Measurements from ENCODE around the gene PDSS2.
"Not testable (repeated sequence)": the region's sequence is repeated elsewhere in the genome, so short reads cannot be mapped to it uniquely, and the experiment has no call there.

The PDSS2 gene

GRCh38 chr6:107285683-107286082, 173.7 kb downstream of the PDSS2 start:
- WGBS, result 84% methylated on average over 6 of the region's 6 CpGs
- peak overlapping the region; percentile 41; the same call in 1 of the 2 replicates for H3K27ac ChIP-seq (ENCODE audit: low read depth, low read length)
- H3K4me1 ChIP-seq (ENCODE audit: insufficient read depth, low read length), result peaks cover 20% of the 10 kb centered on the region

GRCh38 chr6:107284805-107285204, 174.6 kb downstream of the PDSS2 start:
- Histone ChIP-seq H3K27me3 (ENCODE audit: insufficient read depth, low read length) (no peaks in the 10 kb centered on the region), H3K27ac (ENCODE audit: low read depth, low read length) (no peak overlapping the region; the same call in 1 of the 2 replicates), H3K9me3 (ENCODE audit: insufficient read depth, low read depth, low read length) (no peaks in the 10 kb centered on the region), H3K4me3 (ENCODE audit: low read length) (no peak overlapping the region), H3K4me1 (ENCODE audit: insufficient read depth, low read length) (peaks cover 19% of the 10 kb centered on the region), H3K36me3 (ENCODE audit: insufficient read depth, low read length) (no peaks in the 10 kb centered on the region), H3K9ac (ENCODE audit: low read depth, low read length) (no peak overlapping the region)
- 74% methylated on average over 1 of the region's 1 CpG for WGBS

More at GRCh38 chr6:107285683-107286082, 173.7 kb downstream of the PDSS2 start:
- not testable (repeated sequence) for H3K9me3 ChIP-seq (ENCODE audit: insufficient read depth, low read depth, low read length); H3K4me3 ChIP-seq (ENCODE audit: low read length); H3K36me3 ChIP-seq (ENCODE audit: insufficient read depth, low read length); H3K27me3 ChIP-seq (ENCODE audit: insufficient read depth, low read length); H3K9ac ChIP-seq (ENCODE audit: low read depth, low read length)

GRCh38 chr6:107280791-107281190, 178.6 kb downstream of the PDSS2 start:
- Histone ChIP-seq H3K4me3 (ENCODE audit: low read length) (no peak overlapping the region), H3K36me3 (ENCODE audit: insufficient read depth, low read length) (no peaks in the 10 kb centered on the region), H3K27me3 (ENCODE audit: insufficient read depth, low read length) (no peaks in the 10 kb centered on the region), H3K9ac (ENCODE audit: low read depth, low read length) (no peak overlapping the region), H3K4me1 (ENCODE audit: insufficient read depth, low read length) (peaks cover 23% of the 10 kb centered on the region), H3K9me3 (ENCODE audit: insufficient read depth, low read depth, low read length) (no peaks in the 10 kb centered on the region), H3K27ac (ENCODE audit: low read depth, low read length) (no peak overlapping the region)
- WGBS, result no CpG with 5 or more reads among the region's 2 CpGs

- not testable (repeated sequence) for H3K9ac ChIP-seq (ENCODE audit: low read depth, low read length); H3K4me3 ChIP-seq (ENCODE audit: low read length); H3K36me3 ChIP-seq (ENCODE audit: insufficient read depth, low read length); H3K9me3 ChIP-seq (ENCODE audit: insufficient read depth, low read depth, low read length); H3K27me3 ChIP-seq (ENCODE audit: insufficient read depth, low read length); H3K27ac ChIP-seq (ENCODE audit: low read depth, low read length)
- WGBS, result 80% methylated on average over 6 of the region's 7 CpGs
- H3K4me1 ChIP-seq (ENCODE audit: insufficient read depth, low read length), result peaks cover 18% of the 10 kb centered on the region
Observed at GRCh38 chr6:107280001-107280400, 179.4 kb downstream of the PDSS2 start.

- Histone ChIP-seq H3K4me3 (ENCODE audit: low read length) (no peak overlapping the region), H3K27ac (ENCODE audit: low read depth, low read length) (no peak overlapping the region)
- WGBS, result 73% methylated on average over 2 of the region's 2 CpGs
Observed at GRCh38 chr6:107275330-107275865, 184.0 kb downstream of the PDSS2 start.

GRCh38 chr6:107274288-107274687, 185.1 kb downstream of the PDSS2 start:
- H3K27ac ChIP-seq (ENCODE audit: low read depth, low read length), result no peak overlapping the region
- WGBS, result no CpG with 5 or more reads among the region's 1 CpG
- H3K9ac ChIP-seq (ENCODE audit: low read depth, low read length), result no peak overlapping the region
- H3K9me3 ChIP-seq (ENCODE audit: insufficient read depth, low read depth, low read length), result no peaks in the 10 kb centered on the region
- no peaks in the 10 kb centered on the region for H3K4me1 ChIP-seq (ENCODE audit: insufficient read depth, low read length)
- no peaks in the 10 kb centered on the region for H3K27me3 ChIP-seq (ENCODE audit: insufficient read depth, low read length)
- H3K4me3 ChIP-seq (ENCODE audit: low read length), result no peak overlapping the region
- H3K36me3 ChIP-seq (ENCODE audit: insufficient read depth, low read length), result no peaks in the 10 kb centered on the region

More at GRCh38 chr6:107275330-107275865, 184.0 kb downstream of the PDSS2 start:
- Histone ChIP-seq H3K27me3 (ENCODE audit: insufficient read depth, low read length) (no peaks in the 10 kb centered on the region), H3K36me3 (ENCODE audit: insufficient read depth, low read length) (no peaks in the 10 kb centered on the region), H3K4me1 (ENCODE audit: insufficient read depth, low read length) (peaks cover 9% of the 10 kb centered on the region; the same call in 1 of the 2 replicates), H3K9me3 (ENCODE audit: insufficient read depth, low read depth, low read length) (no peaks in the 10 kb centered on the region), H3K9ac (ENCODE audit: low read depth, low read length) (no peak overlapping the region)

GRCh38 chr6:107272246-107272645, 187.1 kb downstream of the PDSS2 start:
- Histone ChIP-seq H3K9ac (ENCODE audit: low read depth, low read length) (no peak overlapping the region), H3K36me3 (ENCODE audit: insufficient read depth, low read length) (no peaks in the 10 kb centered on the region), H3K4me1 (ENCODE audit: insufficient read depth, low read length) (no peaks in the 10 kb centered on the region), H3K27me3 (ENCODE audit: insufficient read depth, low read length) (no peaks in the 10 kb centered on the region), H3K9me3 (ENCODE audit: insufficient read depth, low read depth, low read length) (no peaks in the 10 kb centered on the region), H3K27ac (ENCODE audit: low read depth, low read length) (no peak overlapping the region), H3K4me3 (ENCODE audit: low read length) (no peak overlapping the region)
- WGBS, result 100% methylated on average over 2 of the region's 2 CpGs

GRCh38 chr6:107271208-107271790, 188.1 kb downstream of the PDSS2 start:
- H3K9ac ChIP-seq (ENCODE audit: low read depth, low read length), result no peak overlapping the region
- H3K27ac ChIP-seq (ENCODE audit: low read depth, low read length), result no peak overlapping the region
- no peaks in the 10 kb centered on the region for H3K36me3 ChIP-seq (ENCODE audit: insufficient read depth, low read length)
- peaks cover 7% of the 10 kb centered on the region for H3K4me1 ChIP-seq (ENCODE audit: insufficient read depth, low read length)
- H3K4me3 ChIP-seq (ENCODE audit: low read length), result no peak overlapping the region
- H3K27me3 ChIP-seq (ENCODE audit: insufficient read depth, low read length), result no peaks in the 10 kb centered on the region
- no peaks in the 10 kb centered on the region for H3K9me3 ChIP-seq (ENCODE audit: insufficient read depth, low read depth, low read length)

- no peaks in the 10 kb centered on the region for H3K27me3 ChIP-seq (ENCODE audit: insufficient read depth, low read length)
- H3K4me1 ChIP-seq (ENCODE audit: insufficient read depth, low read length), result peaks cover 8% of the 10 kb centered on the region
- H3K9ac ChIP-seq (ENCODE audit: low read depth, low read length), result no peak overlapping the region
- H3K4me3 ChIP-seq (ENCODE audit: low read length), result no peak overlapping the region
- no peaks in the 10 kb centered on the region for H3K36me3 ChIP-seq (ENCODE audit: insufficient read depth, low read length)
- no peak overlapping the region for H3K27ac ChIP-seq (ENCODE audit: low read depth, low read length)
- WGBS, result 83% methylated on average over 1 of the region's 1 CpG
- H3K9me3 ChIP-seq (ENCODE audit: insufficient read depth, low read depth, low read length), result no peaks in the 10 kb centered on the region
Observed at GRCh38 chr6:107267634-107268033, 191.7 kb downstream of the PDSS2 start.

GRCh38 chr6:107267006-107267405, 192.4 kb downstream of the PDSS2 start:
- no peak overlapping the region for H3K4me3 ChIP-seq (ENCODE audit: low read length)
- H3K27me3 ChIP-seq (ENCODE audit: insufficient read depth, low read length), result no peaks in the 10 kb centered on the region
- peaks cover 8% of the 10 kb centered on the region for H3K4me1 ChIP-seq (ENCODE audit: insufficient read depth, low read length)
- H3K9ac ChIP-seq (ENCODE audit: low read depth, low read length), result no peak overlapping the region
- no peak overlapping the region for H3K27ac ChIP-seq (ENCODE audit: low read depth, low read length)
- WGBS, result 92% methylated on average over 4 of the region's 4 CpGs
- no peaks in the 10 kb centered on the region for H3K9me3 ChIP-seq (ENCODE audit: insufficient read depth, low read depth, low read length)
- no peaks in the 10 kb centered on the region for H3K36me3 ChIP-seq (ENCODE audit: insufficient read depth, low read length)

GRCh38 chr6:107266563-107266962, 192.8 kb downstream of the PDSS2 start:
- Histone ChIP-seq H3K9me3 (ENCODE audit: insufficient read depth, low read depth, low read length) (no peaks in the 10 kb centered on the region), H3K4me3 (ENCODE audit: low read length) (no peak overlapping the region), H3K27ac (ENCODE audit: low read depth, low read length) (no peak overlapping the region), H3K4me1 (ENCODE audit: insufficient read depth, low read length) (peaks cover 8% of the 10 kb centered on the region), H3K9ac (ENCODE audit: low read depth, low read length) (peak overlapping the region; percentile 18; the same call in 1 of the 2 replicates), H3K36me3 (ENCODE audit: insufficient read depth, low read length) (no peaks in the 10 kb centered on the region), H3K27me3 (ENCODE audit: insufficient read depth, low read length) (no peaks in the 10 kb centered on the region)

Measured in HUES64 (cell line).